KOPT-K1 (cell line): ENCODE data around the gene STT3B.

ENCODE experiments used
- H3K27ac ChIP-seq: fragments of 200-600 bp; sonication (generic); 2 replicates; pipeline ENCODE4 v1.5.1; 2016; ENCODE audit warnings: antibody characterized with exemption, mild to moderate bottlenecking, low read depth, low read length; ENCODE audit not compliant: poor library complexity, severe bottlenecking
- H3K36me3 ChIP-seq: fragments of 200-600 bp; sonication (generic); 2 replicates; pipeline ENCODE4 v1.5.1; 2017; ENCODE audit warnings: antibody characterized with exemption, mild to moderate bottlenecking, low read length, moderate library complexity; ENCODE audit not compliant: insufficient read depth
- H3K9me3 ChIP-seq: fragments of 200-600 bp; sonication (generic); 2 replicates; pipeline ENCODE4 v1.5.1; 2017; ENCODE audit warnings: antibody characterized with exemption, low read length, mild to moderate bottlenecking; ENCODE audit not compliant: insufficient read depth, poor library complexity, severe bottlenecking

Gene STT3B

GRCh38 chr3:31531992-31532586, 636 bp upstream of the STT3B start:
- H3K36me3 ChIP-seq, result peaks cover 19% of the 10 kb centered on the region
- H3K27ac ChIP-seq, result peak overlapping the region; percentile 99
- H3K9me3 ChIP-seq, result no peaks in the 10 kb centered on the region

- H3K9me3 ChIP-seq, result no peaks in the 10 kb centered on the region
- peak overlapping the region; percentile 99 for H3K27ac ChIP-seq
- H3K36me3 ChIP-seq, result peaks cover 32% of the 10 kb centered on the region
Observed at GRCh38 chr3:31533169-31534064, 692 bp downstream of the STT3B start.

- H3K27ac ChIP-seq, result peak overlapping the region; percentile 99
Observed at GRCh38 chr3:31534065-31534425, 1.3 kb downstream of the STT3B start.

GRCh38 chr3:31536497-31536896, 3.8 kb downstream of the STT3B start:
- Histone ChIP-seq H3K9me3 (no peaks in the 10 kb centered on the region), H3K27ac (peak overlapping the region; percentile 99), H3K36me3 (peaks cover 50% of the 10 kb centered on the region)

More at GRCh38 chr3:31534065-31534425, 1.3 kb downstream of the STT3B start:
- H3K36me3 ChIP-seq, result peaks cover 38% of the 10 kb centered on the region
- no peaks in the 10 kb centered on the region for H3K9me3 ChIP-seq

GRCh38 chr3:31538801-31539200, 6.1 kb downstream of the STT3B start:
- Histone ChIP-seq H3K36me3 (peaks cover 71% of the 10 kb centered on the region), H3K9me3 (no peaks in the 10 kb centered on the region), H3K27ac (no peak overlapping the region)

GRCh38 chr3:31539275-31539674, 6.5 kb downstream of the STT3B start:
- Histone ChIP-seq H3K36me3 (peaks cover 72% of the 10 kb centered on the region), H3K9me3 (no peaks in the 10 kb centered on the region), H3K27ac (no peak overlapping the region)

- no peaks in the 10 kb centered on the region for H3K9me3 ChIP-seq
- no peak overlapping the region for H3K27ac ChIP-seq
- H3K36me3 ChIP-seq, result peaks cover 67% of the 10 kb centered on the region
Observed at GRCh38 chr3:31541089-31541488, 8.4 kb downstream of the STT3B start.

- Histone ChIP-seq H3K36me3 (peaks cover 60% of the 10 kb centered on the region), H3K27ac (no peak overlapping the region), H3K9me3 (no peaks in the 10 kb centered on the region)
Observed at GRCh38 chr3:31542246-31542645, 9.5 kb downstream of the STT3B start.

- Histone ChIP-seq H3K36me3 (peaks cover 54% of the 10 kb centered on the region), H3K27ac (no peak overlapping the region), H3K9me3 (no peaks in the 10 kb centered on the region)
Observed at GRCh38 chr3:31543375-31543774, 10.7 kb downstream of the STT3B start.

- H3K9me3 ChIP-seq, result no peaks in the 10 kb centered on the region
- H3K36me3 ChIP-seq, result peaks cover 49% of the 10 kb centered on the region
- H3K27ac ChIP-seq, result no peak overlapping the region
Observed at GRCh38 chr3:31544634-31545033, 11.9 kb downstream of the STT3B start.

- Histone ChIP-seq H3K27ac (no peak overlapping the region), H3K9me3 (peaks cover under 1% of the 10 kb centered on the region), H3K36me3 (peaks cover 44% of the 10 kb centered on the region)
Observed at GRCh38 chr3:31546162-31546561, 13.4 kb downstream of the STT3B start.

GRCh38 chr3:31546725-31547124, 14.0 kb downstream of the STT3B start:
- Histone ChIP-seq H3K27ac (no peak overlapping the region), H3K9me3 (peaks cover 6% of the 10 kb centered on the region), H3K36me3 (peaks cover 44% of the 10 kb centered on the region)

- Histone ChIP-seq H3K9me3 (peaks cover 23% of the 10 kb centered on the region), H3K36me3 (peaks cover 38% of the 10 kb centered on the region), H3K27ac (no peak overlapping the region)
Observed at GRCh38 chr3:31550452-31551251, 17.9 kb downstream of the STT3B start.

GRCh38 chr3:31551646-31552045, 18.9 kb downstream of the STT3B start:
- peaks cover 30% of the 10 kb centered on the region for H3K36me3 ChIP-seq
- peaks cover 33% of the 10 kb centered on the region for H3K9me3 ChIP-seq
- H3K27ac ChIP-seq, result no peak overlapping the region

GRCh38 chr3:31552103-31552502, 19.4 kb downstream of the STT3B start:
- Histone ChIP-seq H3K9me3 (peaks cover 37% of the 10 kb centered on the region), H3K36me3 (peaks cover 30% of the 10 kb centered on the region), H3K27ac (no peak overlapping the region)
